Testis (tissue), 3 donors: ENCODE data around the gene PRM2. TPM values are rescaled to one million over a fixed set of nuclear protein-coding genes. Genes with fewer than 3 reads are reported as not detected.
"Not testable (repeated sequence)": the region's sequence is repeated elsewhere in the genome, so short reads cannot be mapped to it uniquely, and the experiment has no call there.

ENCODE experiments used
- DNase-seq: peaks from one replicate; pipeline ENCODE4 v3.0.0-alpha.2; 2019
- H3K27ac ChIP-seq, 2 donors: fragments of 200-600 bp; sonication (generic); one replicate each; pipeline ENCODE4 v1.5.1; 2019
- H3K27me3 ChIP-seq: fragments of 200-600 bp; sonication (generic); one replicate; pipeline ENCODE4 v1.5.1; 2019
- H3K36me3 ChIP-seq: fragments of 200-600 bp; sonication (generic); one replicate; pipeline ENCODE4 v1.5.1; 2017; ENCODE audit warnings: low read depth; ENCODE audit errors: missing control alignments
- H3K4me1 ChIP-seq: fragments of 200-600 bp; sonication (generic); one replicate; pipeline ENCODE4 v1.5.1; 2019
- H3K4me3 ChIP-seq, 2 donors: fragments of 200-600 bp; sonication (generic); one replicate each; pipeline ENCODE4 v1.5.1; 2017 to 2019
- H3K9me3 ChIP-seq: fragments of 200-600 bp; sonication (generic); one replicate; pipeline ENCODE4 v1.5.1; 2017
- POLR2A ChIP-seq: fragments of 450-650 bp; IDR thresholded peaks from one replicate; pipeline ENCODE4 v1.6.1; 2017; ENCODE audit warnings: antibody characterized with exemption, mild to moderate bottlenecking, moderate library complexity
- WGBS, 2 donors: methylation state at CpG; one replicate each; pipeline ENCODE4 v1.1.5; 2018; 5-methylcytosine and 5-hydroxymethylcytosine counted together
- intact Hi-C: fragments of 100-400 bp; cut with DNase I; formaldehyde crosslinking; loops from one replicate; pipeline ENCODE4 v1.15.1; 2023; ENCODE audit warnings: low total_unique reads
- polyA plus RNA-seq: library from polyadenylated mRNA; stranded (reverse); fragments of 350-450 nt; fragmentation: Illumina TruSeq; extraction: RNeasy Lipid Tissue Mini Kit (QIAGEN cat#74804); gene quantifications from one replicate; pipeline ENCODE4 v1.2.3, GENCODE V29; 2014; ENCODE audit warnings: low read depth, low replicate concordance; ENCODE audit not compliant: insufficient read depth
- total RNA-seq, 2 donors: library from RNA; depleted of rRNA; stranded (reverse); fragments of >200 nt; gene quantifications; one replicate each; pipeline ENCODE4 v1.2.3, GENCODE V29; 2016
- TF ChIP-seq, protein P1 (sequence below), 3 experiments: fragments of 450-650 bp in 2 of 3; fragments of 200-600 bp in 1 of 3; sonication (generic) in 1 of 3; IDR thresholded peaks; one replicate each; pipeline ENCODE4 v1.5.1; 2016 to 2019; ENCODE audit warnings: antibody characterized with exemption in 3 of 3, mild to moderate bottlenecking in 2 of 3, moderate library complexity in 1 of 3

Gene PRM2
- total and polyA plus RNA-seq, 3 donors from 2014 or later = 3,179 to 16,461 (median 12,441) TPM

DNA sequence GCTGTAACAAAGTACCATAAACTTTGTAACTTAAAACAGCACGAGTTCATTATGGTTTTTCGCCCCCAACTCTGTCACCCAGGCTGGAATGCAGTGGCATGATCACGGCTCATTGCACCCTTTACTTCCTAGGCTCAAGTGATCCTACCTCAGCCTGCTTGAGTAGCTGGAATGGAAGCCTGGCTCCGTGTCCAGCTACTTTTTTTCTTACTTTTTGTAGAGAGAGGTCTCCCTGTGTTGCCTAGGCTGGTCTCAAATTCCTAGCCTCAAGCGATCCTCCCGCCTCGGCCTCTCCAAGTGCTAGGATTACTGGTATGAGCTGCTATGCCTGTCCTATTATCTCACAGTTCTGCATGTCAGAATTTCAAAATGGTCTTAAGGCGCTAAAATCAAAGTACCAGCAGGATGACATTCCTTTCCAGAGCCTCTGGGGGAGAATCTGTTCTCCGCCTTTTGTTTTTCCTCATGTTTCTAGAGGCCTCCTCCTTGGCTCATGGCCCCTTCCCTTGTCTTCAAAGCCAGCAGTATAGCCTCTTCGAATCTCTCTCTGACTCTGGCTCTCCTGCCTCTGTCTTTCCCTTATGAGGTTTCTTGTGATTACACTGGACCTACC lies 14.9 kb upstream of the PRM2 start:
- no peak overlapping the region for H3K4me3 ChIP-seq
- H3K9me3 ChIP-seq = no peaks in the 10 kb centered on the region
- no peak for TF ChIP-seq POLR2A
- TF ChIP-seq, protein P1, sequence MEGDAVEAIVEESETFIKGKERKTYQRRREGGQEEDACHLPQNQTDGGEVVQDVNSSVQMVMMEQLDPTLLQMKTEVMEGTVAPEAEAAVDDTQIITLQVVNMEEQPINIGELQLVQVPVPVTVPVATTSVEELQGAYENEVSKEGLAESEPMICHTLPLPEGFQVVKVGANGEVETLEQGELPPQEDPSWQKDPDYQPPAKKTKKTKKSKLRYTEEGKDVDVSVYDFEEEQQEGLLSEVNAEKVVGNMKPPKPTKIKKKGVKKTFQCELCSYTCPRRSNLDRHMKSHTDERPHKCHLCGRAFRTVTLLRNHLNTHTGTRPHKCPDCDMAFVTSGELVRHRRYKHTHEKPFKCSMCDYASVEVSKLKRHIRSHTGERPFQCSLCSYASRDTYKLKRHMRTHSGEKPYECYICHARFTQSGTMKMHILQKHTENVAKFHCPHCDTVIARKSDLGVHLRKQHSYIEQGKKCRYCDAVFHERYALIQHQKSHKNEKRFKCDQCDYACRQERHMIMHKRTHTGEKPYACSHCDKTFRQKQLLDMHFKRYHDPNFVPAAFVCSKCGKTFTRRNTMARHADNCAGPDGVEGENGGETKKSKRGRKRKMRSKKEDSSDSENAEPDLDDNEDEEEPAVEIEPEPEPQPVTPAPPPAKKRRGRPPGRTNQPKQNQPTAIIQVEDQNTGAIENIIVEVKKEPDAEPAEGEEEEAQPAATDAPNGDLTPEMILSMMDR (IDR thresholded peaks at IDR 0.05) = no peak
- intact Hi-C loops = no loop called here
- no peaks in the 10 kb centered on the region for H3K27me3 ChIP-seq
- H3K27ac ChIP-seq = no peak overlapping the region
- 65 to 70% methylated on average over 10 of the region's 10 CpGs for WGBS, 2 donors
- no peak for DNase-seq
- H3K36me3 ChIP-seq = no peaks in the 10 kb centered on the region
- no peaks in the 10 kb centered on the region for H3K4me1 ChIP-seq

DNA sequence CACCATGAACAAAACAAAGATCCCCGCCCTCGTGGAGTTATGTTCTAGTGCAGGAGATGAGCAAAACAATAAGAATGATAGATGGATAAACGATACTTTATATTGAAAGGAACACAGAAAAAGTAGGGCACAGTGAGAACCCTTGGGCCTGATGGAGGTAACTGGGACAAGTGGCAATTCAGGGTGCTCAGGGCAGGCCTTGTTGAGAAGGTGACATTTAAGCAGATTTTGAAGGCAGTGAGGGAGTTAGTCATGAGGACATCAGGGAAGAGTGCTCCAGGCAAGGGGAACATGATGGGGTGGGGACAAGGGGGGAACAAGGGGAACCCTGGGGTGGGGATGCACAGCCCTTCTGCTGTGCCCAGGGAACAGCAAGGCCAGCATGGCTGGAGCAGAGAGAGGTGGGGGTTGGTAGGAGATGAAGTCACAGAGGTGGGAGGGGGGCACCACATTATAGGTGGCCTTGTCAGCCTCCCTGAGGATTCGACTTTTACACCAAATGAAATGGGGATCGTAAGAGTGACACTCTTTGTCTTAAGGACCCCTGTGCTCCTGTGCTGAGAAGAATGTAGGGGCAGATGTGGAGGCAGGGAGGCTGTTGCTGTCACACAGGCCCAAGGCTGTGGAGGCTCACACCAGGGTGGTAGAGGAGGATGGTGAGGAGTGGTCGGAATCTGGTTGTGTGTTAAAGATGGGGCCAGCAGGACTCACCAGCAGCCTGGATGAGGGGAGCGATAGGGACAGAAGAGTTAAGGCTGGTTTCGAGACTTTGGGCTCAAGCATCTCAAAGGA lies 14.0 kb upstream of the PRM2 start:
- intact Hi-C loops = no loop called here
- Histone ChIP-seq H3K9me3 (no peaks in the 10 kb centered on the region), H3K27ac (no peak overlapping the region), H3K36me3 (no peaks in the 10 kb centered on the region), H3K4me3 (no peak overlapping the region), H3K4me1 (no peaks in the 10 kb centered on the region), H3K27me3 (no peaks in the 10 kb centered on the region)
- 90 to 96% methylated on average over 8 of the region's 8 CpGs for WGBS, 2 donors
- TF ChIP-seq, protein P1 (IDR thresholded peaks at IDR 0.05) = no peak
- TF ChIP-seq POLR2A = no peak
- DNase-seq = no peak

DNA sequence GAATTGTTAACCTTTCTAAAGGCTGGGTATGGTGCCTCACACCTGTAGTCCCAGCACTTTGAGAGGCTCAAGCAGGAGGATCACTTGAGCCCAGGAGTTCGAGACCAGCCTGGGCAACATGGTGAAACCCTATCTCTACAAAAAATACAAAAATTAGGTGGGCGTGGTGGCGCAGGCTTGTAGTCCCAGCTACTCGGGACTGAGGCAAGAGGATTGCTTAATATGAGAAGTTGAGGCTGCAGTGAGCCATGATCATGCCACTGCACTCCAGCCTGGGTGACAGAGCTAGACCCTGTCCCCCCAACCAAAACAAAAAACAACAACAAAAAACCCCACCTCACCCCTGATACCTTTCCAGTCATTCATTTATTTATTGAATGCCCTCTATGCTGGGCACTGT lies 13.4 kb upstream of the PRM2 start:
- H3K4me1 ChIP-seq, H3K36me3 ChIP-seq, H3K4me3 ChIP-seq, intact Hi-C loops, H3K27ac ChIP-seq, H3K9me3 ChIP-seq, DNase-seq, H3K27me3 ChIP-seq: not testable (repeated sequence)
- WGBS, 2 donors = 93 to 94% methylated on average over 4 of the region's 4 CpGs

DNA sequence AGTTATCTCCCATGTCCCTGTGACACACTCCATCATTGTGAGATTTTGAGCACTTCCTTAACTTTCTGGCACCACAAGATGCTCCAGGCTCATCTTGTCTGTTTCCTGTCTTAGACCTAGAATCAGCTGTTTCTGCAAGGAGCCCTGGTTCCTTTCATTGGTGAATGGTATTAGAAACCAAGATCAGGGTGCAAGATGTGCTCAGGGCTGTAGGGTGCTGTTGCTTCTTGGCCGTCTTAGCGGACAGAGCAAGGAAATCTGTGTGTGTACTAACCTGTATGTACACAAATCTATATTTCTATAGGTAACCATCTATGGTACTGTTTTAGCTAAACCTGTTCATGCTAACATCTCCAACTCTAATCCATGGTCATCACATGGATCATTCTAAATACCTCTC lies 12.9 kb upstream of the PRM2 start:
- H3K4me1 ChIP-seq = no peaks in the 10 kb centered on the region
- no peaks in the 10 kb centered on the region for H3K9me3 ChIP-seq
- H3K4me3 ChIP-seq = no peak overlapping the region
- H3K27me3 ChIP-seq = no peaks in the 10 kb centered on the region
- 95 to 100% methylated on average over 2 of the region's 2 CpGs for WGBS, 2 donors
- TF ChIP-seq POLR2A = no peak
- no peak for DNase-seq
- intact Hi-C loops = no loop called here
- no peaks in the 10 kb centered on the region for H3K36me3 ChIP-seq
- H3K27ac ChIP-seq = no peak overlapping the region

DNA sequence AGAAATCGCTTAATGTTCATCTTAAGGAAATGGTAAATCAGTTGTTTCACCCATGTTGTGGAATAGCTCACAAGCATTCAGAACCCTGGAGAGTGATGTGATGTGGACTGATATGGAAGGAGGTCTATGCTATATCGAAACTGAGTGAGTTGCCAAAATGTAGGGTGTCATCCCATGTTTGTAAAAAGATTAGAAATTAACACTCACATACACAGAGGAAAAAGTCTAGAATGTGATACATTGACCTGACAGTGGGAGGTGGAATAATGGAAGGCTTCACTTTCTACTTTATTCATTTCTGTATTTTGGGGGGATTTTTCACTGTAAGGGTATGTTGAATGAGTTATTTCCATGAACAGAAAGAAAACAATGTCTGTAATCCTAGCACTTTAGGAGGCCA lies 9.6 kb upstream of the PRM2 start:
- DNase-seq = no peak
- Histone ChIP-seq H3K27ac (no peak overlapping the region), H3K36me3 (no peaks in the 10 kb centered on the region), H3K4me3 (no peak overlapping the region), H3K9me3 (no peaks in the 10 kb centered on the region), H3K4me1 (no peaks in the 10 kb centered on the region), H3K27me3 (no peaks in the 10 kb centered on the region)
- no peak for TF ChIP-seq POLR2A
- TF ChIP-seq, protein P1 (IDR thresholded peaks at IDR 0.05) = no peak
- 84 to 98% methylated on average over 2 of the region's 2 CpGs for WGBS, 2 donors
- intact Hi-C loops = no loop called here
